A673 (cell line): Measurements from ENCODE around the gene PRKCA. TPM values are rescaled to one million over a fixed set of nuclear protein-coding genes. Genes with fewer than 3 reads are reported as not detected.

Source experiments
- BruUV-seq: library from RNA; stranded (reverse); fragments of 400-500 nt; replicated peaks from 2 replicates; lab custom pipeline; 2021; lab: Mats Ljungman, UMichigan
- CTCF ChIA-PET: fragments of 300-600 bp; sonication (Branson Sonifier 250); formaldehyde crosslinking; loops from one replicate; lab custom pipeline; 2022; ENCODE audit warnings: antibody characterized with exemption; lab: Charles Lee
- POLR2A ChIA-PET: fragments of 300-600 bp; sonication (Branson Sonifier 250); formaldehyde crosslinking; loops from one replicate; lab custom pipeline; 2022; ENCODE audit warnings: antibody characterized with exemption; ENCODE audit not compliant: low non-redundant PET; lab: Charles Lee
- DNase-seq: peaks from one replicate; pipeline ENCODE4 v3.0.0-alpha.2; 2015; ENCODE audit warnings: low spot score
- H3K27ac ChIP-seq: fragments of 200-600 bp; sonication (generic); 2 replicates; pipeline ENCODE4 v1.5.1; 2016; ENCODE audit warnings: mixed run types, low read depth, mild to moderate bottlenecking, mixed read lengths, antibody characterized with exemption, low read length; ENCODE audit not compliant: poor library complexity, severe bottlenecking
- H3K27me3 ChIP-seq: fragments of 200-600 bp; sonication (generic); replicated peaks from 2 replicates; pipeline ENCODE4 v1.6.1; 2017; ENCODE audit warnings: mixed run types, low read depth, mild to moderate bottlenecking, mixed read lengths, antibody characterized with exemption, low read length; ENCODE audit not compliant: insufficient read depth, poor library complexity
- H3K36me3 ChIP-seq: fragments of 200-600 bp; sonication (generic); 2 replicates; pipeline ENCODE4 v1.6.1; 2016; ENCODE audit warnings: mixed run types, mild to moderate bottlenecking, mixed read lengths, antibody characterized with exemption, low read length; ENCODE audit not compliant: insufficient read depth, poor library complexity, severe bottlenecking
- H3K4me1 ChIP-seq: fragments of 200-600 bp; sonication (generic); 2 replicates; pipeline ENCODE4 v1.6.1; 2017; ENCODE audit warnings: mixed run types, mild to moderate bottlenecking, mixed read lengths, antibody characterized with exemption, low read length; ENCODE audit not compliant: insufficient read depth, poor library complexity, severe bottlenecking
- H3K4me3 ChIP-seq: fragments of 200-600 bp; sonication (generic); 2 replicates; pipeline ENCODE4 v1.5.1; 2016; ENCODE audit warnings: low read depth, mixed run types, mild to moderate bottlenecking, mixed read lengths, low read length; ENCODE audit not compliant: poor library complexity, severe bottlenecking
- H3K9me3 ChIP-seq: fragments of 200-600 bp; sonication (generic); 2 replicates; pipeline ENCODE4 v1.6.1; 2016; ENCODE audit warnings: mixed run types, low read depth, mild to moderate bottlenecking, mixed read lengths, antibody characterized with exemption, low read length; ENCODE audit not compliant: poor library complexity, severe bottlenecking
- CTCF ChIP-seq: fragments of 300-800, 200-600 bp; sonication (generic); conservative IDR thresholded peaks from 2 replicates; pipeline ENCODE4 v1.5.1; 2017; ENCODE audit warnings: low read depth, mild to moderate bottlenecking, antibody characterized with exemption, low read length, moderate library complexity, mixed read lengths
- EZH2 ChIP-seq: fragments of 200-600 bp; sonication (generic); IDR thresholded peaks from 2 replicates; pipeline ENCODE4 v1.6.1; 2017; ENCODE audit warnings: borderline replicate concordance, low read depth, mild to moderate bottlenecking, mixed read lengths, antibody characterized with exemption, low read length; ENCODE audit not compliant: poor library complexity, severe bottlenecking
- intact Hi-C: fragments of 100-400 bp; cut with micrococcal nuclease; formaldehyde crosslinking; loops from one replicate; pipeline ENCODE4 v1.10.0; 2022; ENCODE audit not compliant: unreplicated experiment
- total RNA-seq: library from RNA; stranded (reverse); gene quantifications from 2 replicates; pipeline ENCODE4 v1.2.3, GENCODE V29; 2021

The PRKCA gene
- total RNA-seq, 1 experiment from 2014 or later: 16.3 TPM

DNA sequence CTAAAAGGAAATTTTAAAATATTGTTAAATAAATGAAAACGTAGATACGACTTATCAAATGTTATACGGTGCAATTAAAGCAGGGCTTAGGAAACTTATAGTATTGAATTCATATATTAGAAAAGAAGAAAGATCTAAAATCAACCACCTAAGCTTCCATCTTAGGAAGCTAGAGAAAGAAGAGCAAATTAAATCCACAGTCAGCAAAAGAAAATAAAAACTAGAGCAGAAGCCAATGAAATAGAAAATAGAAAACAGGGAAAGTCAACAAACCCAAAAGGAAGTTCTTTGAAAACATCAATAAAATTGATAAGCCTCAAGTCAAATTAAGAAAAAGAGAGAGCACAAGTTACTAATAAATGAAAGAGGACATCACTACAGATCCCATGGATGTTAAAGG lies 457.9 kb downstream of the PRKCA start:
- intact Hi-C loops: no loop called here
- Histone ChIP-seq H3K36me3 (no peaks in the 10 kb centered on the region), H3K4me3 (no peak overlapping the region), H3K27me3 (no peaks in the 10 kb centered on the region), H3K4me1 (no peaks in the 10 kb centered on the region), H3K27ac (no peak overlapping the region), H3K9me3 (no peaks in the 10 kb centered on the region)
- DNase-seq: no peak
- POLR2A ChIA-PET: no interaction called here
- CTCF ChIA-PET: no interaction called here
- BruUV-seq: no TSS peak
- TF ChIP-seq CTCF: no peak
- no peak for TF ChIP-seq EZH2

DNA sequence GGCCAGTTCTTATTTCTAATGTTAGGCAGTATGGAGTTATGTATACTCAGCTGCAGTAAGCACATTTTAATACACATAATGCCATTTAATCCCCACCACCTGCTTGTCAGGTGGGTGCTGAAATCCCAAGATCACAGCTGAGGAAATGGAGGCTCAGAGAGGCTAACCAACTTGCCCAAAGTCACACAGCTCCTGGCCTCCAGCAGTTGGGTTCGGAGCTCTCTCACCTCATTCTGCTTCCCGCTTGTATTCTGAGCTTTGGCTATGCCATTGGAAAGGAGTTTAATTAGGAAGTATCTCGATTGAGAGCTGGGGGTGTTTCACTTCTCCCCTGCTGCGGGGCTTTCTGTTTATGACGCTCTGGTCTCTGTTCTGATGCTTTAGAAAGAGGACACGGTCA lies 459.9 kb downstream of the PRKCA start:
- BruUV-seq: no TSS peak
- Histone ChIP-seq H3K36me3 (no peaks in the 10 kb centered on the region), H3K4me1 (no peaks in the 10 kb centered on the region), H3K9me3 (no peaks in the 10 kb centered on the region), H3K27ac (no peak overlapping the region), H3K27me3 (no peaks in the 10 kb centered on the region), H3K4me3 (no peak overlapping the region)
- TF ChIP-seq EZH2 (no peak), CTCF (no peak)
- no peak for DNase-seq
- intact Hi-C loops: no loop called here
- ChIA-PET POLR2A (no interaction called here), CTCF (no interaction called here)

DNA sequence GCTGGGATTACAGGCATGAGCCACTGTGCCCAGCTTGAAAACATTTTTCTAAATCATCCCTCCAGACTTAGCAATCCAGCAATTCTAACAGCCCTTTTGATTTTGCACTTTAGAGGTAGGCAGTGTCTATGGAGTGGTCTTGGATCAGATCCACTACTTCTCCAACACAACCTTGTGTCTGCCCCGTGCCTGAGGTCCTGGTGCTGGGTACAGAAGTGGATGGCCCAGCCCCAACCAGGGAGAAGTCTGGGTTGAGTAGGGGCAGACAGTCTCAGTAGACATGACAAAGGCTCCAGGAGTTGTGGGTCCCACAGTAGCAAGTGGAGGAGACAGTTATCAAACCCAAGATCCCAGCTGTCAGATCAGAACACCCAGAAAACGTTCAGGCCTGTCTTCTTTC lies 460.6 kb downstream of the PRKCA start:
- Histone ChIP-seq H3K4me3 (no peak overlapping the region), H3K27me3 (no peaks in the 10 kb centered on the region), H3K36me3 (no peaks in the 10 kb centered on the region), H3K27ac (no peak overlapping the region), H3K4me1 (no peaks in the 10 kb centered on the region), H3K9me3 (no peaks in the 10 kb centered on the region)
- DNase-seq: no peak
- no peak for TF ChIP-seq CTCF
- no peak for TF ChIP-seq EZH2
- ChIA-PET CTCF (no interaction called here), POLR2A (no interaction called here)
- BruUV-seq: no TSS peak
- intact Hi-C loops: no loop called here
